GM10266 (cell line): ENCODE measurements around the gene C4orf50.

Experiments used
- DNase-seq: peaks from one replicate; pipeline ENCODE4 v3.0.0; 2012; ENCODE audit errors: extremely low spot score
- TF ChIP-seq, protein P1 (sequence below): IDR thresholded peaks from 2 replicates; pipeline ENCODE4 v1.5.1; 2012; ENCODE audit warnings: mild to moderate bottlenecking, low read depth; ENCODE audit not compliant: control insufficient read depth, insufficient read depth; ENCODE audit errors: missing control alignments

C4orf50 gene

DNA sequence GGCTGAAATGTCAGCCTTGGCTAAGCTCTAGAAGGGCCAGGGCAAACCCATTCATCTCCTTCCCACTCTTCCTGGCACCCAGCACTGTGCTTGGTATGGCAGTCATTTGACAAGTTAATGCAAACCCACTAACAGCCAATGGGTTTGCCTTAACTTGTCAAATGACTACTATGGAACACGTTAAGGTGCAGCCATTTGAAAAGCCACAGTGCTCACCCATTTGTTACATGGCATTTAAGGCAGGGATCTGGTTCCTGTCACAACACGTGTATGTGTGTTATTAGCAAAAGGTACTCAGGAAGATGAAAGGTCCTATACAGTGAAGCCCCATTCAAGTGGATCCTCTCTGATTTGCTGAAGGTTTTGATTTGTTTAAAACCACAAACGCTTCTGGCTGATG, 132.5 kb downstream of the C4orf50 start:
- TF ChIP-seq, protein P1, sequence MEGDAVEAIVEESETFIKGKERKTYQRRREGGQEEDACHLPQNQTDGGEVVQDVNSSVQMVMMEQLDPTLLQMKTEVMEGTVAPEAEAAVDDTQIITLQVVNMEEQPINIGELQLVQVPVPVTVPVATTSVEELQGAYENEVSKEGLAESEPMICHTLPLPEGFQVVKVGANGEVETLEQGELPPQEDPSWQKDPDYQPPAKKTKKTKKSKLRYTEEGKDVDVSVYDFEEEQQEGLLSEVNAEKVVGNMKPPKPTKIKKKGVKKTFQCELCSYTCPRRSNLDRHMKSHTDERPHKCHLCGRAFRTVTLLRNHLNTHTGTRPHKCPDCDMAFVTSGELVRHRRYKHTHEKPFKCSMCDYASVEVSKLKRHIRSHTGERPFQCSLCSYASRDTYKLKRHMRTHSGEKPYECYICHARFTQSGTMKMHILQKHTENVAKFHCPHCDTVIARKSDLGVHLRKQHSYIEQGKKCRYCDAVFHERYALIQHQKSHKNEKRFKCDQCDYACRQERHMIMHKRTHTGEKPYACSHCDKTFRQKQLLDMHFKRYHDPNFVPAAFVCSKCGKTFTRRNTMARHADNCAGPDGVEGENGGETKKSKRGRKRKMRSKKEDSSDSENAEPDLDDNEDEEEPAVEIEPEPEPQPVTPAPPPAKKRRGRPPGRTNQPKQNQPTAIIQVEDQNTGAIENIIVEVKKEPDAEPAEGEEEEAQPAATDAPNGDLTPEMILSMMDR, result no peak
- no peak for DNase-seq

DNA sequence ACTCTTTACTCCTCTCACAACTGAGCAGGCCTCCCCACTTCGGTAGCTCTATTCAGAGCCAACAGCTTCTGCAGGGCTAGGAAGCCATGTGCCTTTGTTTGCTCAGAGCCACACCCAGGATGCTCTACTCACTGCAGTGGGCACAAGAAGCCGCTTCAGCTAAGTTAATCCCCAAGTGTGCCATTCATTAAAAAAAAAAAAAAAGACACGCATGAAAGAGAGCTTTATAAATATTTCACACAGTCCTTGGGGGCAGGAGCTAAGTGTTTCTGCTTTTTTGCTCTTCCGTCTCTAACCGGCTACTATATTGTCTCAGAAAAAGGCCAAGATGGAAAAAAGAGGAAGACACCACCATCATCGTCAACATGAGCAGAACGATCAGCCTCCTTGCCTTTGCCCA, 133.4 kb downstream of the C4orf50 start:
- TF ChIP-seq, protein P1, result no peak
- no peak for DNase-seq

DNA sequence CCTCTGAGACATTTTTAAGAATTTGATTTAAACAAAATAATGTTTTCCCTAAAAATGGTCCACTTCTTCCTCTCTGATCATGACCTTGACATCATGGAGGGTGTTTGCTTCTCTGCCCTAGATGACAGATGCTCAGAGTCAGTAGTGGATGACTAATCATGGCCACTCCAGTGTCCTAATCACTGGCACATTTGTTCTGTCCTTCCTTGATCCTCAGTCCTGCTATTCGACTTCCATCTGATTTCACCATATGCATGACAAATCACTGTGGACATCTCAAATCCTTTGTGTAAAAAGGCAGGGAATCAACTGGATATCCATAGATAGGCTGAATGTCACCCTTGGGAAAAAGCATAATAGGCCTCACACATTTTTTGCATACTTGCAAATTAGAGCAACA, 134.3 kb downstream of the C4orf50 start:
- TF ChIP-seq, protein P1, result no peak
- DNase-seq, result no peak

DNA sequence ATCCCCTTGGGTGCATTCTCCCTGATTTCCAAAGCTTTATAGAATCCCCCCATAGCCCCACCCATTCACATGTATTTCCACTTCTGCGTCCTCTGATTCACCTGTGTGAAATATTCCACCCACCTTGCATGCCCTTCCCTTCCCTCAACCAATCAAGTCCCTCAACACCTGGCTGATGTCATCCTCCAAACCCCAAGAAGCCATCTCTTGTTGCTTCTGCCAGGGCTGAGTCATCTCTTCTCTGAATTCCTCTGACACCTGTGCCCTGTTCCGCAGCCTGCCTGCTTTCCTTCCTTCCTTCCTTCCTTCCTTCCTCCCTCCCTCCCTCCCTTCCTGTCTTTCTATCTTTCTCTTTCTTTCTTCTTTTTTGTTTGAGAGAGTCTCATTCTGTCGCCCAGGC, 135.3 kb downstream of the C4orf50 start:
- no peak for DNase-seq
- TF ChIP-seq, protein P1, result no peak

DNA sequence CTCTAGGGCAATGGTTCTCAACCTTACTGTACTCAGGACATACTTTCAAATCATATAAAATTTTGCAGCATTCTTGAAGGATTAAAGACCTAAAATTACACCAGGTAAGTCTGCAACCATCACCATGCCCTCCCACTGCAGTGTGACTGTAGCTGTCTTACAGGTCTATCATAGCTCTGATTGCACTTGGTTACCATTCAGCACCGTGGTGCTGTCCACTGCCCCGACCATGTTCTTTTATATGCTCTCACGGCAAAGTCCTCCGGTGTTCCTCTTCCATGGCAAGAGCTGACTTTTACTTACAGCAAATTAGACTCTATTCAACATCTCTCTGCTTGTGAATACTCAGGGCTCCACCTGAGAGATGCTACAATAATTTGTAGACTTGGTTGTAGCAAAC, 136.9 kb downstream of the C4orf50 start:
- no peak for DNase-seq
- TF ChIP-seq, protein P1, result no peak

DNA sequence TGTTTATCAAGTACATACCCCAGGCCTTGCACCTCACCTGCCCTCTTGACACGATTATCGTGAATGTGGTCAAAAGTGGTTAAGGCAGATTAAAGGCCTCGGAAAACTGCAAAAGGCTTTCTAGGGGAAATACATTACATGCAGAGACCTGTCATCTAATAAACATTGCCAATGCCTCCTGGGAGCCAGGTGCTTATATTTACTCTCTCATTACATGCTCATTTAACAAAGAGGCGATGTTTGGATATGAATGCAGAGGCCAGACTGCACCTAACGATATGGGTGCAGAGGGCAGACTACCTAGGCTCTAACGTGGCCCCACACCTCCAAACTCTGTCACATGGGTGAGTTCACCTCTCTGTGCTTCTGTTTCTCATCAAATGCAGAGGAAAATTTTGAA, 139.9 kb downstream of the C4orf50 start:
- DNase-seq, result no peak
- TF ChIP-seq, protein P1, result no peak

DNA sequence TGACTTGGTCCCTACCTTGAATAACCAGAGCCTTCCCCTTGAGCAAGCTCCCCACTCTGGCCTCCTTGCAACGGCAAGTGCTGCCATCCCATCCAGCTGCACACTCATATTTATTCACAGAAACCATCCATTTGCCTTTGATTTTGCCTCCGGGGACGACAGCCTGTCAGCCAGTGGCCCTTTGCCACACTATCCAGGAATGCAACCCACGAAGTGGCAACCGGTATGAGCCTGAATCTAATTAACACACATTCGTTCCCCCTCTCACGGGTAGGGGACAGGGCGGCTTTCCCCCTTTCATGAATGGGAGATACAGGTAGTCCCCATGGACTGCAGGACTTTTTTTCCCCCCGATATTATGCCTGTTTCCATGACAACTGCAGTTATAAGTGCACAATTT, 140.8 kb downstream of the C4orf50 start:
- TF ChIP-seq, protein P1, result no peak
- DNase-seq, result no peak
